ENCODE data around the gene EXOC7. TPM values are rescaled to one million over a fixed set of nuclear protein-coding genes. Genes with fewer than 3 reads are reported as not detected.

The EXOC7 gene
- total and polyA plus RNA-seq, 2 of the 8 experiments (the other 6 are each of a cell fraction or from before 2014, with no cell fraction given): 77.1 to 92.6 TPM

DNA sequence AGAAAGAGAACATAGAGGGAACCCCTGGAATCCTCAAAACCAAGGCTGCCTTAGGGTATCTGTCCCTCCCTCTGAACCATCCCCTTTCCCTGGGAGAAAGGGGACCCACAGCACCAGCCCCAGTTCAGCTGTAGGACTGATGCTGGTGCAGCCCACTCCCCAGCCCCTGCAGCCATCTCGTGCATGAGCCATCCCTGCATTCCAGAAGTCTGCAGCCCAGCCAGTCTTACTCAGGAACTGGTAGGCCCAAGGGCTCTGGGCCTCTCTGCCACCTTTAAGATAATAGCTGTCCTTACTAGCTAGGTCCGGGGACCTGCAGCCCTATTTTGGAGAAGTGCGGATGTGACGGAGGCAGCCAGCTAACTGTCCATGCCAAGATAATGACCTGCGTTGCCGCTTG is 70.4 kb downstream of the EXOC7 start:
- Histone ChIP-seq H3K79me2 (ENCODE audit: control insufficient read depth in 1 of 2, insufficient read depth in 2 of 2, low read length in 2 of 2) (no peaks in the 10 kb centered on the region), H3K9me3 (ENCODE audit: insufficient read depth in 2 of 2, low read depth in 1 of 2, low read length in 1 of 2) (no peaks in the 10 kb centered on the region), H3K14ac (ENCODE audit: insufficient read length) (no peak overlapping the region), H3K27me3 (replicated peaks in 1 of 4; ENCODE audit: control insufficient read depth in 3 of 4, extremely low read depth in 1 of 4, insufficient read depth in 3 of 4, low read length in 3 of 4) (no peaks in the 10 kb centered on the region), H4K5ac (ENCODE audit: insufficient read length, low read depth, low read length) (no peak overlapping the region), H3K4me2 (ENCODE audit: insufficient read depth in 1 of 2, low read depth in 2 of 2, low read length in 2 of 2) (no peak overlapping the region), H3K23me2 (ENCODE audit: low read depth, low read length) (no peaks in the 10 kb centered on the region), H3K9ac (replicated peaks in 1 of 4; ENCODE audit: extremely low read depth in 1 of 4, low read depth in 3 of 4, low read length in 3 of 4) (no peak overlapping the region), H2BK12ac (ENCODE audit: low read depth, low read length) (no peak overlapping the region), H3K79me1 (ENCODE audit: low read depth, low read length) (no peaks in the 10 kb centered on the region), H2AK5ac (ENCODE audit: low read depth, low read length) (no peak overlapping the region), H3K4me3 (ENCODE audit: extremely low read depth in 1 of 4, insufficient read depth in 2 of 4, low read depth in 3 of 4, low read length in 4 of 4) (no peak overlapping the region), H2BK120ac (replicated peaks; ENCODE audit: low read depth, low read length) (no peak overlapping the region), H3K36me3 (ENCODE audit: control insufficient read depth in 2 of 4, insufficient read depth in 4 of 4, low read length in 3 of 4) (no peaks in the 10 kb centered on the region; a peak in 1 of 8 replicates), H3K4ac (replicated peaks; ENCODE audit: insufficient read length, low read depth, low read length) (no peak overlapping the region), H3K56ac (replicated peaks; ENCODE audit: insufficient read length, low read depth, low read length) (no peak overlapping the region), H3K18ac (ENCODE audit: extremely low read depth, low read length) (no peak overlapping the region), H2BK5ac (ENCODE audit: low read depth, low read length) (no peak overlapping the region), H3K4me1 (replicated peaks in 1 of 4; ENCODE audit: control insufficient read depth in 3 of 4, insufficient read depth in 4 of 4, low read length in 3 of 4) (peaks cover 0 to 17% (median 9%) of the 10 kb centered on the region in 4 experiments; a peak in 6 of 7 replicates), H4K91ac (replicated peaks; ENCODE audit: insufficient read length, low read length) (no peak overlapping the region), H2BK15ac (ENCODE audit: low read length) (no peak overlapping the region), H4K20me1 (replicated peaks in 1 of 2; ENCODE audit: control insufficient read depth in 1 of 2, insufficient read depth in 2 of 2, low read length in 2 of 2) (peaks cover 0 to 2% of the 10 kb centered on the region in 2 experiments), H2AFZ (ENCODE audit: low read length) (no peak overlapping the region), H3K27ac (ENCODE audit: low read depth, low read length) (no peak overlapping the region), H4K8ac (ENCODE audit: extremely low read depth, insufficient read depth, low read length) (no peak overlapping the region), H2BK20ac (ENCODE audit: low read length) (no peak overlapping the region), H3K23ac (ENCODE audit: insufficient read length) (no peak overlapping the region)
- whole genome bisulfite sequencing, 2 experiments (ENCODE audit: extremely low coverage in 1 of 2, insufficient coverage in 1 of 2, insufficient read length in 1 of 2, insufficient replicate concordance in 2 of 2, low coverage in 1 of 2, low lambda C conversion rate in 2 of 2, missing lambda C conversion rate in 1 of 2): 92% methylated on average over 6 of the region's 6 CpGs; no CpG with 5 or more reads in 1 of the 2 experiments
- DNase-seq (ENCODE audit: low read depth in 1 of 2, low spot score in 2 of 2) (no peak), FAIRE-seq (no peak)
- ChIA-PET POLR2A (ENCODE audit: partially characterized antibody) (interaction anchor here (0.7 to 3.0 kb wide), 3 partner anchors 19 to 90 kb away, joined by 3 to 9 read pairs (median 4); partner anchors contain the start of gene ZACN), CTCF (ENCODE audit: partially characterized antibody) (interaction anchor here (0.6 to 13.7 kb wide), 8 partner anchors 8 to 364 kb away, joined by 3 to 229 read pairs (median 4); partner anchors contain the start of gene CDK3)
- TF ChIP-seq CREB1 (IDR thresholded peaks at IDR 0.05): no peak
- no peak for TF ChIP-seq CBX5 (IDR thresholded peaks at IDR 0.05; ENCODE audit: low read depth, low read length)
- TF ChIP-seq POU5F1 (IDR thresholded peaks at IDR 0.05; ENCODE audit: low read depth, low read length): no peak
- no peak for TF ChIP-seq SP2 (IDR thresholded peaks at IDR 0.05; ENCODE audit: low read length)
- no peak for TF ChIP-seq RAD21 (IDR thresholded peaks at IDR 0.05 in 1 of 2, conservative IDR thresholded peaks at IDR 0.05 in 1 of 2; ENCODE audit: low read depth in 2 of 2, low read length in 2 of 2)
- TF ChIP-seq GTF2F1 (IDR thresholded peaks at IDR 0.05; ENCODE audit: borderline replicate concordance, low read depth, low read length): no peak
- no peak for TF ChIP-seq YY1 (IDR thresholded peaks at IDR 0.05; ENCODE audit: low read depth, low read length)

Data from H1 (cell line).